Inflammatory macrophage treated with lipopolysaccharide for 1 hour (primary cell): ENCODE results near the gene SCYL2.

Experiments used
- DNase-seq, 2 donors: peaks; one replicate each; pipeline ENCODE4 v3.0.0-alpha.2; 2020 to 2022

Gene SCYL2

GRCh38 chr12:100376161-100376560 lies 109.2 kb downstream of the SCYL2 start:
- DNase-seq: no peak

GRCh38 chr12:100381379-100381778 lies 114.4 kb downstream of the SCYL2 start:
- DNase-seq: no peak

- DNase-seq: no peak
Measured at GRCh38 chr12:100382338-100382737, 115.4 kb downstream of the SCYL2 start.

- DNase-seq: no peak
Measured at GRCh38 chr12:100383586-100384558, 116.9 kb downstream of the SCYL2 start.

GRCh38 chr12:100384559-100384935 lies 117.6 kb downstream of the SCYL2 start:
- DNase-seq: no peak

- DNase-seq: no peak
Measured at GRCh38 chr12:100388382-100388781, 121.4 kb downstream of the SCYL2 start.
